IMR-90 (cell line): ENCODE data around the gene MMP20.

ENCODE experiments used
- CEBPB ChIP-seq: IDR thresholded peaks from 2 replicates; pipeline ENCODE4 v1.6.1; 2012; ENCODE audit warnings: low read depth, low read length, improper control_type of control experiment
- CHD1 ChIP-seq: IDR thresholded peaks from 2 replicates; pipeline ENCODE4 v1.6.1; 2012; ENCODE audit warnings: low read depth, low read length, improper control_type of control experiment
- CTCF ChIP-seq: conservative IDR thresholded peaks from 2 replicates; pipeline ENCODE4 v1.5.1; 2012; ENCODE audit warnings: mild to moderate bottlenecking, low read depth, low read length, improper control_type of control experiment
- FOS ChIP-seq: fragments of 150-350 bp; IDR thresholded peaks from 2 replicates; pipeline ENCODE4 v1.6.1; 2016; ENCODE audit warnings: low read depth, low read length
- MAZ ChIP-seq: IDR thresholded peaks from 2 replicates; pipeline ENCODE4 v1.6.1; 2012; ENCODE audit warnings: low read depth, mild to moderate bottlenecking, low read length, improper control_type of control experiment, moderate library complexity, borderline replicate concordance
- MXI1 ChIP-seq: IDR thresholded peaks from 2 replicates; pipeline ENCODE4 v1.6.1; 2012; ENCODE audit warnings: low read depth, mild to moderate bottlenecking, low read length, moderate library complexity, borderline replicate concordance
- POLR2A ChIP-seq: IDR thresholded peaks from 2 replicates; pipeline ENCODE4 v1.6.1; 2012; ENCODE audit warnings: mild to moderate bottlenecking, low read depth, low read length
- RCOR1 ChIP-seq: IDR thresholded peaks from 2 replicates; pipeline ENCODE4 v1.6.1; 2012; ENCODE audit warnings: mild to moderate bottlenecking, low read length, improper control_type of control experiment; ENCODE audit not compliant: insufficient replicate concordance
- RFX5 ChIP-seq: IDR thresholded peaks from 2 replicates; pipeline ENCODE4 v1.8.0; 2012; ENCODE audit warnings: low read depth, mild to moderate bottlenecking, low read length, moderate library complexity
- SMC3 ChIP-seq: fragments of 150-350 bp; IDR thresholded peaks from 2 replicates; pipeline ENCODE4 v1.6.1; 2016; ENCODE audit warnings: low read depth, mild to moderate bottlenecking, antibody characterized with exemption, low read length, moderate library complexity
- USF2 ChIP-seq: fragments of 150-350 bp; IDR thresholded peaks from 2 replicates; pipeline ENCODE4 v1.6.1; 2017; ENCODE audit warnings: mild to moderate bottlenecking, antibody characterized with exemption, low read length, low read depth

DNA sequence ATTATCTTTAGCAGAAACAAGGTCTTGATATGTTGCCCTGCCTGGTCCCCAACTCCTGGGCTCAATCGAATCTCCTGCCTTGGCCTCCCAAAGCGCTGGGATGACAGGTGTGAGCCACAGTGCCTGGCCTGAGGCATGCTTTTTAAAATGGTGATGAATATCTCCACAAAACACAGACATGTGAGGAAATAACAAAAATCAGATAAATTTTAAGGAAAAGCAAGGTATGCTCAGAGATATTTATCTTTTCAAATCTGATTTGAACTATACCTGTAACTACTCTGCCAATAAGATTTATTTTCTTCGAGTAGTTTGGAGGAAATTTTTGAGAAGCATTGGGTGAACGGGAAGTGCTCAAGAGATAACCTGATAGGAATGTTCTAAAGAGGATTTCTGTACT is 35.9 kb upstream of the MMP20 start:
- TF ChIP-seq POLR2A, result no peak
- no peak for TF ChIP-seq CTCF
- no peak for TF ChIP-seq RFX5
- no peak for TF ChIP-seq MXI1
- no peak for TF ChIP-seq RCOR1
- TF ChIP-seq SMC3, result no peak
- no peak for TF ChIP-seq MAZ
- TF ChIP-seq USF2, result no peak
- TF ChIP-seq FOS, result no peak
- no peak for TF ChIP-seq CHD1
- TF ChIP-seq CEBPB, result no peak
